Tibial artery (tissue), 4 donors: Measurements from ENCODE around the gene HPX.

ENCODE experiments used
- DNase-seq, 2 donors: peaks; one replicate each; pipeline ENCODE4 v3.0.0-alpha.2; 2019
- H3K27ac ChIP-seq, 2 donors: fragments of 200-600 bp; sonication (generic) in 1 of 2; 1 replicate in 1 of 2; 2 replicates in 1 of 2; pipeline ENCODE4 v1.5.1; 2018 to 2019; ENCODE audit warnings: mild to moderate bottlenecking in 1 of 2
- H3K27me3 ChIP-seq, 2 donors: fragments of 200-600 bp; sonication (generic) in 1 of 2; one replicate each; pipeline versions ENCODE4 v1.5.1 to v1.6.0; 2016 to 2019
- H3K36me3 ChIP-seq, 3 donors: fragments of 200-600 bp; sonication (generic) in 2 of 3; one replicate each; pipeline ENCODE4 v1.5.1; 2016 to 2019; ENCODE audit warnings: mild to moderate bottlenecking in 2 of 3
- H3K4me1 ChIP-seq, 4 donors: fragments of 200-600 bp; sonication (generic) in 2 of 4; 1 replicate in 3 of 4; 2 replicates in 1 of 4; pipeline ENCODE4 v1.5.1; 2016 to 2019
- H3K4me3 ChIP-seq, 2 donors: fragments of 200-600 bp; sonication (generic) in 1 of 2; 1 replicate in 1 of 2; 2 replicates in 1 of 2; pipeline ENCODE4 v1.5.1; 2018 to 2019; ENCODE audit warnings: mild to moderate bottlenecking in 2 of 2
- H3K9me3 ChIP-seq, 3 donors: fragments of 200-600 bp; sonication (generic) in 1 of 3; one replicate each; pipeline ENCODE4 v1.5.1; 2016 to 2019
- intact Hi-C: fragments of 100-400 bp; cut with DNase I; formaldehyde crosslinking; loops from one replicate; pipeline ENCODE4 v1.15.0; 2023; ENCODE audit warnings: low total_unique reads
- TF ChIP-seq, protein P1 (sequence below), 2 experiments: fragments of 200-600 bp in 1 of 2; fragments of 450-650 bp in 1 of 2; IDR thresholded peaks; one replicate each; pipeline ENCODE4 v1.5.1; 2017 to 2019; ENCODE audit warnings: antibody characterized with exemption in 2 of 2, mild to moderate bottlenecking in 1 of 2, moderate library complexity in 1 of 2

The HPX gene

DNA sequence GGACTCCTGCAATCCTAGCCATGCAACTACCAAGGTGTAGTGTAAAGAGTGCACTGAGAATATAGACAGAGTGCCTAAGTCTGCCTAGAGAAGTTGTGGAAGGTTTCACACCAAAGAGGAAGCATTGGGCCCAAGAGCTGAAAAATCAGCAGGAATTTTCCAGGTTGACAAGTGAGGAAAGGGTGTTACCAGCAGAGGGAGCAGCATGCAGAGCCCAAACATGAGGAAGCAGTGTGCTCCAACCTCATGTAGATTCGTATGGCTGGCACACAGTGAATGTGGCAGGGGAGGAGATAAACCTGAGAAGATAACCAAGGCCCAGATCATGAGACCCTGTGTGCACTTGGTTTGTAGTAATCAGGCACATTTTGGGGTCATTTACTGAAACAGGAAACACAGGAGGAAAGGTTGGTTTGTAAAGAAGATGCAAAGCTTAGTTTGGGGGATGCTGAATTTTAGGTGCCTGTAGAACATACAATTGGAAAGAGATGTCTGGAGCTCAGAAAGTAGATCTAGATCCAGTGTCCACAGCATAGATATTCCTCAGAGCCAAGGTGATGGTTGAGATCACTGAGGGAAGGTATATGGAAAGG lies 1.7 kb downstream of the HPX start:
- intact Hi-C loops: no loop called here
- peaks cover 0 to 22% (median 6%) of the 10 kb centered on the region in 4 donors for H3K4me1 ChIP-seq
- H3K27ac ChIP-seq: no peak overlapping the region
- H3K9me3 ChIP-seq: no peaks in the 10 kb centered on the region
- H3K36me3 ChIP-seq: no peaks in the 10 kb centered on the region
- DNase-seq: peak in 1 of 2 donors; percentile 41
- TF ChIP-seq, protein P1, sequence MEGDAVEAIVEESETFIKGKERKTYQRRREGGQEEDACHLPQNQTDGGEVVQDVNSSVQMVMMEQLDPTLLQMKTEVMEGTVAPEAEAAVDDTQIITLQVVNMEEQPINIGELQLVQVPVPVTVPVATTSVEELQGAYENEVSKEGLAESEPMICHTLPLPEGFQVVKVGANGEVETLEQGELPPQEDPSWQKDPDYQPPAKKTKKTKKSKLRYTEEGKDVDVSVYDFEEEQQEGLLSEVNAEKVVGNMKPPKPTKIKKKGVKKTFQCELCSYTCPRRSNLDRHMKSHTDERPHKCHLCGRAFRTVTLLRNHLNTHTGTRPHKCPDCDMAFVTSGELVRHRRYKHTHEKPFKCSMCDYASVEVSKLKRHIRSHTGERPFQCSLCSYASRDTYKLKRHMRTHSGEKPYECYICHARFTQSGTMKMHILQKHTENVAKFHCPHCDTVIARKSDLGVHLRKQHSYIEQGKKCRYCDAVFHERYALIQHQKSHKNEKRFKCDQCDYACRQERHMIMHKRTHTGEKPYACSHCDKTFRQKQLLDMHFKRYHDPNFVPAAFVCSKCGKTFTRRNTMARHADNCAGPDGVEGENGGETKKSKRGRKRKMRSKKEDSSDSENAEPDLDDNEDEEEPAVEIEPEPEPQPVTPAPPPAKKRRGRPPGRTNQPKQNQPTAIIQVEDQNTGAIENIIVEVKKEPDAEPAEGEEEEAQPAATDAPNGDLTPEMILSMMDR (IDR thresholded peaks at IDR 0.05): peak; percentile 47 to 53
- no peak overlapping the region for H3K4me3 ChIP-seq
- no peaks in the 10 kb centered on the region for H3K27me3 ChIP-seq

DNA sequence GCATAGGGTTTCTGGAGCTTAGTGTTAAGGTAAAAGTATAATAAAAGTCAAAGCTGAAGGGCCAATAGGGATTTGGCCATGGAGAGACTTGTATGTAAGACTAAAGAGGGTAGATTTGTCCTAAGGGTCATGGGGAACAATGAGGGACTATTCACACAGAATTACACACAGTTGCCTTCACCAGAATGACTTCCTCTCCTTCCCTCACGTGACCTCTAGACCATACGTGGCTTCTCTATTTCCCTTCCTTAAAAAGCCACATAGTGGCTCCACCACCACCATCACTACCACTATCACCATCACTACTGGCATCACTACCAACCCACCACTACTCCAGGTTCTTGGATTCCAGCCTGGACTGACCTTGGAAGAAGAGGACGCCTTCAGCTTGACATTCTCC lies 2.8 kb downstream of the HPX start:
- Histone ChIP-seq H3K27ac (no peak overlapping the region), H3K9me3 (no peaks in the 10 kb centered on the region), H3K36me3 (no peaks in the 10 kb centered on the region), H3K4me1 (peaks cover 0 to 22% (median 6%) of the 10 kb centered on the region in 4 donors), H3K27me3 (no peaks in the 10 kb centered on the region), H3K4me3 (no peak overlapping the region)
- DNase-seq: no peak
- TF ChIP-seq, protein P1 (IDR thresholded peaks at IDR 0.05): no peak
- intact Hi-C loops: no loop called here

DNA sequence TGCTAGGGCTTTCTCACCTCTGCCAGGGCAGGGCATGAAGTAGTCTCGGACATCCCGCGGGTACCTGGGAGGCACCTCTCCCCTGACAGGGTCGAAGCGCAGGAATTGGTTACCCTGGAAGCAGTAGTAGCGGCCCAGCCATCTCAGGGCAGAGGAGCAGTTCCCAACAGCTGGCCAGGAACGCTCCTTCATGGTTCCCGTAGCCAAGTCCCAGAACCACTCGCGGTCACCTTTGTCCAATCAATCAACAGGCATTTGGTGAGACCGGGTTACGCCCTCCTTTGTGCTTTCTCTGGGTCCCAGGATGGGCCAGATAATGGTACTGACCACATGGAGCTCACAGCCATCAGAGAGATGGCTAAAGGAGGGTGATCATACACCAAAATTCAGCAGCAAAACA lies 3.4 kb downstream of the HPX start:
- intact Hi-C loops: no loop called here
- Histone ChIP-seq H3K36me3 (no peaks in the 10 kb centered on the region), H3K4me1 (peaks cover 0 to 18% (median 4%) of the 10 kb centered on the region in 4 donors), H3K9me3 (no peaks in the 10 kb centered on the region), H3K27ac (no peak overlapping the region), H3K4me3 (no peak overlapping the region), H3K27me3 (no peaks in the 10 kb centered on the region)
- no peak for DNase-seq
- TF ChIP-seq, protein P1 (IDR thresholded peaks at IDR 0.05): no peak

DNA sequence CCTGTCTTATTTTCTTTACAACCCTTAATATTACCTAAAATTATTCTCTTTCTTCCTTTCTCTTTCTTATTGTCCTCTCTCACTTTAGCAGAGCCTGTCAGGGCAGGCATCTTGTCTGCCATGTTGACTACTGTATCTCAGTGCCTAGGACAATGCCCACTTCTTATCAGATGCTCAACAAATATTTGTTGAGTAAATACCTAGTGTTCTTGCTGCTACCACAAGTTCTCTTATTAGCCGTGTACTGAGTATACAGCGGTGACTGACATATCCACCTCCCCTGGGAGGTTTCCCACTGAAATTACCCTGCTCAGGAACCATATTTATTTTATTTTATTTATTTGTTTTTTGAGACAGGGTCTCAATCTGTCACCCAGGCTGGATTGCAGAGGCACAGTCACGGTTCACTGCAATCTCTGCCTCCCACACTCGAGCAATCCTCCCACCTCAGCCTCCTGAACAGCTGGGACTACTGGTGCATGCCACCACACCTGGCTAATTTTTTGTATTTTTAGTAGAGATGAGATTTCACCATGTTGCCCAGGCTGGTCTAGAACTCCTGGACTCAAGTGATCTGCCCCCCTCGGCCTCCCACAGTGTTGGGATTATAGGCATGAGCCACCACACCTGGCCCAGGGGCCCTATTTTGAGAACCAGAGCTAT lies 6.7 kb downstream of the HPX start:
- H3K4me3 ChIP-seq: no peak overlapping the region
- intact Hi-C loops: loop anchor here (2.0 kb wide), 1 partner anchor 59 kb away; no protein-coding TSS in a partner anchor
- TF ChIP-seq, protein P1 (IDR thresholded peaks at IDR 0.05): no peak
- H3K27me3 ChIP-seq: no peaks in the 10 kb centered on the region
- H3K9me3 ChIP-seq: no peaks in the 10 kb centered on the region
- no peaks in the 10 kb centered on the region for H3K36me3 ChIP-seq
- H3K27ac ChIP-seq: no peak overlapping the region
- no peak for DNase-seq
- peaks cover 0 to 5% (median 0%) of the 10 kb centered on the region in 4 donors for H3K4me1 ChIP-seq

DNA sequence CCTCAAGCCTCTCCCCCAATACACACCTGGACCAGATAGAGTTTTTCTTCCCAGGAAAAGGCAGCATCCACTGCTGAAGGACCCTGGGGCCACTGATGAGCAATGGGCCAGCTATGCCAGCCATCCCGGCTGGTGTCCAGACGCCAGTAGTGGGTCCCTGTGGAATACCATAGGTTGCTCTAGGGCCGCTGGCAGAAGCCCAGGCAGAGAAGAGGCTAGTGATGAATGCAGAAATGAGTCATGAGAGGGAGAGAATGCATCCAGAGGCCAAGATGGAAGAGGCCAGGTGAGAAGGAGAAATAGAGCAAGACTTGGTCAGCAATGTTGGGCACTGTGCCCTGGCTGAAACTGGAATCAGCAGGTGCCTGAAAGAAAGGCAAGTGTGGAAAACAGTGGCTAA lies 8.9 kb downstream of the HPX start:
- peaks cover 0 to 5% (median 0%) of the 10 kb centered on the region in 4 donors for H3K4me1 ChIP-seq
- no peak overlapping the region for H3K27ac ChIP-seq
- no peaks in the 10 kb centered on the region for H3K27me3 ChIP-seq
- TF ChIP-seq, protein P1 (IDR thresholded peaks at IDR 0.05): no peak
- no peaks in the 10 kb centered on the region for H3K9me3 ChIP-seq
- H3K36me3 ChIP-seq: no peaks in the 10 kb centered on the region
- no peak overlapping the region for H3K4me3 ChIP-seq
- intact Hi-C loops: loop anchor here (2.0 kb wide), 1 partner anchor 57 kb away; no protein-coding TSS in a partner anchor
- DNase-seq: no peak
